ENCODE data around the gene IGFL4. TPM values are rescaled to one million over a fixed set of nuclear protein-coding genes. Genes with fewer than 3 reads are reported as not detected.

Gene IGFL4
- total RNA-seq, 2 experiments from 2014 or later = not detected

GRCh38 chr19:46020819-46021125 lies 20.0 kb downstream of the IGFL4 start:
- no peaks in the 10 kb centered on the region for H3K9me3 ChIP-seq (ENCODE audit: control insufficient read depth in 1 of 2, insufficient read depth in 1 of 2, low read length in 2 of 2)

GRCh38 chr19:46019270-46019669 lies 21.5 kb downstream of the IGFL4 start:
- ChIA-PET POLR2A (no interaction called here), CTCF (interaction anchor here (1.9 kb wide), 1 partner anchor 10 kb away, joined by 5 read pairs; no protein-coding TSS in a partner anchor)
- H3K27me3 Mint-ChIP-seq = peaks cover 16% of the 10 kb centered on the region

More at GRCh38 chr19:46020819-46021125, 20.0 kb downstream of the IGFL4 start:
- Histone ChIP-seq H3K36me3 (ENCODE audit: insufficient read depth, low read length) (no peaks in the 10 kb centered on the region), H3K4me1 (ENCODE audit: insufficient read depth, low read length) (peaks cover 12% of the 10 kb centered on the region), H3K27me3 (ENCODE audit: control insufficient read depth in 1 of 2, insufficient read depth in 2 of 2, low read length in 2 of 2) (peaks cover 6 to 15% of the 10 kb centered on the region in 2 experiments), H3K4me3 (ENCODE audit: low read length) (no peak overlapping the region), H3K27ac (ENCODE audit: low read depth in 1 of 2, low read length in 2 of 2) (no peak overlapping the region)
- H3K4me1 Mint-ChIP-seq (ENCODE audit: low read depth) = peaks cover 16% of the 10 kb centered on the region
- H3K4me3 Mint-ChIP-seq = no peak overlapping the region
- no peak for TF ChIP-seq CTCF (IDR thresholded peaks at IDR 0.05)
- H3K9me3 Mint-ChIP-seq = no peaks in the 10 kb centered on the region
- intact Hi-C loops (cut with DNase I, micrococcal nuclease) = no loop called here
- CTCF ChIA-PET = no interaction called here
- peak in 1 of 14 experiments; percentile 20 for DNase-seq
- POLR2A ChIA-PET = no interaction called here
- peaks cover 4% of the 10 kb centered on the region for H3K36me3 Mint-ChIP-seq (ENCODE audit: low read depth)
- H3K27me3 Mint-ChIP-seq = peaks cover 20% of the 10 kb centered on the region
- no peak for ATAC-seq (ENCODE audit: poor library complexity)
- H3K27ac Mint-ChIP-seq = no peak overlapping the region

GRCh38 chr19:46018729-46019251 lies 22.0 kb downstream of the IGFL4 start:
- peaks cover 21% of the 10 kb centered on the region for H3K4me1 Mint-ChIP-seq (ENCODE audit: low read depth)
- no peak overlapping the region for H3K4me3 Mint-ChIP-seq
- no peaks in the 10 kb centered on the region for H3K36me3 ChIP-seq (ENCODE audit: insufficient read depth, low read length)
- H3K9me3 Mint-ChIP-seq = no peaks in the 10 kb centered on the region
- no peaks in the 10 kb centered on the region for H3K9me3 ChIP-seq (ENCODE audit: control insufficient read depth in 1 of 2, insufficient read depth in 1 of 2, low read length in 2 of 2)
- DNase-seq (no peak), ATAC-seq (ENCODE audit: poor library complexity) (no peak)
- H3K4me3 ChIP-seq (ENCODE audit: low read length) = no peak overlapping the region
- H3K27me3 ChIP-seq (ENCODE audit: control insufficient read depth in 1 of 2, insufficient read depth in 2 of 2, low read length in 2 of 2) = peaks cover 8 to 22% of the 10 kb centered on the region in 2 experiments
- ChIA-PET POLR2A (no interaction called here), CTCF (interaction anchor here (1.9 kb wide), 1 partner anchor 10 kb away, joined by 5 read pairs; no protein-coding TSS in a partner anchor)
- peaks cover 4% of the 10 kb centered on the region for H3K36me3 Mint-ChIP-seq (ENCODE audit: low read depth)
- no peak overlapping the region for H3K27ac ChIP-seq (ENCODE audit: low read depth in 1 of 2, low read length in 2 of 2)
- intact Hi-C loops (cut with DNase I, micrococcal nuclease) = loop anchor here (5.0 to 10.0 kb wide), 3 partner anchors 201 to 246 kb away; partner anchors contain the start of gene RSPH6A (in 1 of the 2)
- peaks cover 13% of the 10 kb centered on the region for H3K27me3 Mint-ChIP-seq
- no peak for TF ChIP-seq CTCF (IDR thresholded peaks at IDR 0.05)
- peaks cover 23% of the 10 kb centered on the region for H3K4me1 ChIP-seq (ENCODE audit: insufficient read depth, low read length)
- H3K27ac Mint-ChIP-seq = no peak overlapping the region

More at GRCh38 chr19:46019270-46019669, 21.5 kb downstream of the IGFL4 start:
- intact Hi-C loops (cut with DNase I, micrococcal nuclease) = loop anchor here (5.0 to 10.0 kb wide), 3 partner anchors 202 to 247 kb away; partner anchors contain the start of gene RSPH6A (in 1 of the 2)
- Mint-ChIP-seq H3K27ac (no peak overlapping the region), H3K4me1 (ENCODE audit: low read depth) (peaks cover 20% of the 10 kb centered on the region), H3K4me3 (no peak overlapping the region), H3K9me3 (no peaks in the 10 kb centered on the region), H3K36me3 (ENCODE audit: low read depth) (peaks cover 4% of the 10 kb centered on the region)
- Histone ChIP-seq H3K4me3 (ENCODE audit: low read length) (no peak overlapping the region), H3K27ac (ENCODE audit: low read depth in 1 of 2, low read length in 2 of 2) (no peak overlapping the region), H3K9me3 (ENCODE audit: control insufficient read depth in 1 of 2, insufficient read depth in 1 of 2, low read length in 2 of 2) (no peaks in the 10 kb centered on the region), H3K4me1 (ENCODE audit: insufficient read depth, low read length) (peaks cover 23% of the 10 kb centered on the region), H3K36me3 (ENCODE audit: insufficient read depth, low read length) (no peaks in the 10 kb centered on the region), H3K27me3 (ENCODE audit: control insufficient read depth in 1 of 2, insufficient read depth in 2 of 2, low read length in 2 of 2) (peaks cover 13 to 22% of the 10 kb centered on the region in 2 experiments)
- DNase-seq (no peak), ATAC-seq (ENCODE audit: poor library complexity) (no peak)
- TF ChIP-seq CTCF (IDR thresholded peaks at IDR 0.05) = no peak

Measured in CD4-positive, alpha-beta T cell (primary cell).